A673 (cell line): ENCODE measurements around the gene WIF1.

Experiments
- EZH2 ChIP-seq: fragments of 200-600 bp; sonication (generic); IDR thresholded peaks from 2 replicates; pipeline ENCODE4 v1.6.1; 2017; ENCODE audit warnings: borderline replicate concordance, low read depth, mild to moderate bottlenecking, mixed read lengths, antibody characterized with exemption, low read length; ENCODE audit not compliant: poor library complexity, severe bottlenecking
- TF ChIP-seq, protein P1 (sequence below): fragments of 300-800, 200-600 bp; sonication (generic); conservative IDR thresholded peaks from 2 replicates; pipeline ENCODE4 v1.5.1; 2017; ENCODE audit warnings: low read depth, mild to moderate bottlenecking, antibody characterized with exemption, low read length, moderate library complexity, mixed read lengths

GRCh38 chr12:65155784-65156183 is 34.7 kb upstream of the WIF1 start:
- TF ChIP-seq, protein P1, sequence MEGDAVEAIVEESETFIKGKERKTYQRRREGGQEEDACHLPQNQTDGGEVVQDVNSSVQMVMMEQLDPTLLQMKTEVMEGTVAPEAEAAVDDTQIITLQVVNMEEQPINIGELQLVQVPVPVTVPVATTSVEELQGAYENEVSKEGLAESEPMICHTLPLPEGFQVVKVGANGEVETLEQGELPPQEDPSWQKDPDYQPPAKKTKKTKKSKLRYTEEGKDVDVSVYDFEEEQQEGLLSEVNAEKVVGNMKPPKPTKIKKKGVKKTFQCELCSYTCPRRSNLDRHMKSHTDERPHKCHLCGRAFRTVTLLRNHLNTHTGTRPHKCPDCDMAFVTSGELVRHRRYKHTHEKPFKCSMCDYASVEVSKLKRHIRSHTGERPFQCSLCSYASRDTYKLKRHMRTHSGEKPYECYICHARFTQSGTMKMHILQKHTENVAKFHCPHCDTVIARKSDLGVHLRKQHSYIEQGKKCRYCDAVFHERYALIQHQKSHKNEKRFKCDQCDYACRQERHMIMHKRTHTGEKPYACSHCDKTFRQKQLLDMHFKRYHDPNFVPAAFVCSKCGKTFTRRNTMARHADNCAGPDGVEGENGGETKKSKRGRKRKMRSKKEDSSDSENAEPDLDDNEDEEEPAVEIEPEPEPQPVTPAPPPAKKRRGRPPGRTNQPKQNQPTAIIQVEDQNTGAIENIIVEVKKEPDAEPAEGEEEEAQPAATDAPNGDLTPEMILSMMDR, result no peak
- no peak for TF ChIP-seq EZH2
